ENCODE data around the gene GRAMD1B.
"Not testable (repeated sequence)": the region's sequence is repeated elsewhere in the genome, so short reads cannot be mapped to it uniquely, and the experiment has no call there.

GRAMD1B gene

GRCh38 chr11:123513309-123513708, 83.2 kb downstream of the GRAMD1B start:
- not testable (repeated sequence) for DNase-seq

GRCh38 chr11:123516238-123516637, 86.2 kb downstream of the GRAMD1B start:
- no peak for DNase-seq

- DNase-seq = no peak
These were observed 87.7 kb downstream of the GRAMD1B start for GRCh38 chr11:123517559-123518364.

GRCh38 chr11:123518496-123519054, 88.5 kb downstream of the GRAMD1B start:
- no peak for DNase-seq

- no peak for DNase-seq
These were observed 89.2 kb downstream of the GRAMD1B start for GRCh38 chr11:123519055-123519796.

- no peak for DNase-seq
These were observed 89.7 kb downstream of the GRAMD1B start for GRCh38 chr11:123519797-123520193.

- DNase-seq = not testable (repeated sequence)
These were observed 90.4 kb downstream of the GRAMD1B start for GRCh38 chr11:123520476-123520875.

- no peak for DNase-seq
These were observed 90.9 kb downstream of the GRAMD1B start for GRCh38 chr11:123521001-123521400.

GRCh38 chr11:123521930-123522329, 91.9 kb downstream of the GRAMD1B start:
- no peak for DNase-seq

GRCh38 chr11:123523539-123523938, 93.5 kb downstream of the GRAMD1B start:
- no peak for DNase-seq

- DNase-seq = no peak
These were observed 95.0 kb downstream of the GRAMD1B start for GRCh38 chr11:123525097-123525496.

GRCh38 chr11:123525511-123525918, 95.4 kb downstream of the GRAMD1B start:
- DNase-seq = no peak

- DNase-seq = no peak
These were observed 96.1 kb downstream of the GRAMD1B start for GRCh38 chr11:123526027-123526805.

- DNase-seq = no peak
These were observed 96.8 kb downstream of the GRAMD1B start for GRCh38 chr11:123526918-123527317.

- no peak for DNase-seq
These were observed 97.5 kb downstream of the GRAMD1B start for GRCh38 chr11:123527526-123527925.

GRCh38 chr11:123527947-123528346, 97.9 kb downstream of the GRAMD1B start:
- no peak for DNase-seq

GRCh38 chr11:123531325-123531724, 101.3 kb downstream of the GRAMD1B start:
- DNase-seq = no peak

GRCh38 chr11:123532131-123532530, 102.1 kb downstream of the GRAMD1B start:
- no peak for DNase-seq

- DNase-seq = no peak
These were observed 105.3 kb downstream of the GRAMD1B start for GRCh38 chr11:123535401-123535800.

GRCh38 chr11:123536690-123537437, 106.8 kb downstream of the GRAMD1B start:
- no peak for DNase-seq

GRCh38 chr11:123537726-123538125, 107.7 kb downstream of the GRAMD1B start:
- DNase-seq = no peak

GRCh38 chr11:123543797-123544196, 113.7 kb downstream of the GRAMD1B start:
- DNase-seq = no peak
